DND-41 (cell line): ENCODE measurements around the gene TOM1L1.

Experiments
- ATAC-seq: fragments of 200-7000 bp; cut with Tn5 transposase; 3 replicates; pipeline ENCODE4 v1.9.1; 2021; ENCODE audit warnings: low read depth; ENCODE audit not compliant: insufficient read depth
- DNase-seq: peaks from one replicate; pipeline ENCODE4 v3.0.0-alpha.2; 2020
- H2AFZ ChIP-seq: 2 replicates; pipeline ENCODE4 v1.6.0; 2012; ENCODE audit warnings: low read depth, low read length
- H3K27ac ChIP-seq: 2 replicates; pipeline ENCODE4 v1.5.1; 2012; ENCODE audit warnings: low read length, inconsistent platforms
- H3K27me3 ChIP-seq: fragments of 200-600 bp; sonication (generic); 2 replicates; pipeline ENCODE4 v1.6.0; 2012; ENCODE audit warnings: low read length, mild to moderate bottlenecking, inconsistent platforms; ENCODE audit not compliant: insufficient read depth, poor library complexity
- H3K36me3 ChIP-seq: 2 replicates; pipeline ENCODE4 v1.5.1; 2012; ENCODE audit warnings: low read length, inconsistent platforms; ENCODE audit not compliant: insufficient read depth
- H3K4me1 ChIP-seq: 2 replicates; pipeline ENCODE4 v1.5.1; 2012; ENCODE audit warnings: mild to moderate bottlenecking, low read length; ENCODE audit not compliant: insufficient read depth
- H3K4me2 ChIP-seq: 2 replicates; pipeline ENCODE4 v1.6.0; 2012; ENCODE audit warnings: mild to moderate bottlenecking, moderate library complexity, low read length, inconsistent platforms; ENCODE audit not compliant: insufficient read depth
- H3K4me3 ChIP-seq, 2 experiments: fragments of 200-600 bp in 1 of 2; shearing (Covaris generic) in 1 of 2; 2 replicates each; pipeline ENCODE4 v1.5.1; 2012 to 2016; ENCODE audit warnings: inconsistent platforms in 2 of 2, low read length in 2 of 2, mild to moderate bottlenecking in 2 of 2, low read depth in 1 of 2, moderate library complexity in 1 of 2
- H3K79me2 ChIP-seq: 2 replicates; pipeline ENCODE4 v1.6.0; 2012; ENCODE audit warnings: low read length, inconsistent platforms; ENCODE audit not compliant: insufficient read depth
- H3K9ac ChIP-seq: 2 replicates; pipeline ENCODE4 v1.6.0; 2012; ENCODE audit warnings: low read depth, mild to moderate bottlenecking, inconsistent platforms, low read length, moderate library complexity
- H3K9me3 ChIP-seq: 2 replicates; pipeline ENCODE4 v1.5.1; 2012; ENCODE audit warnings: low read length, moderate library complexity, mild to moderate bottlenecking, inconsistent platforms; ENCODE audit not compliant: insufficient read depth, severe bottlenecking
- H4K20me1 ChIP-seq: 2 replicates; pipeline ENCODE4 v1.6.0; 2012; ENCODE audit warnings: low read length; ENCODE audit not compliant: insufficient read depth
- EZH2 ChIP-seq: IDR thresholded peaks from 3 replicates; pipeline ENCODE4 v1.6.1; 2012; ENCODE audit warnings: borderline replicate concordance, low read depth, mild to moderate bottlenecking, moderate library complexity, low read length, inconsistent platforms; ENCODE audit not compliant: severe bottlenecking
- TF ChIP-seq, protein P1 (sequence below): IDR thresholded peaks from 2 replicates; pipeline ENCODE4 v1.5.1; 2012; ENCODE audit warnings: borderline replicate concordance, low read length, moderate library complexity, mild to moderate bottlenecking; ENCODE audit not compliant: poor library complexity, severe bottlenecking; ENCODE audit errors: extremely low read depth

TOM1L1 gene

DNA sequence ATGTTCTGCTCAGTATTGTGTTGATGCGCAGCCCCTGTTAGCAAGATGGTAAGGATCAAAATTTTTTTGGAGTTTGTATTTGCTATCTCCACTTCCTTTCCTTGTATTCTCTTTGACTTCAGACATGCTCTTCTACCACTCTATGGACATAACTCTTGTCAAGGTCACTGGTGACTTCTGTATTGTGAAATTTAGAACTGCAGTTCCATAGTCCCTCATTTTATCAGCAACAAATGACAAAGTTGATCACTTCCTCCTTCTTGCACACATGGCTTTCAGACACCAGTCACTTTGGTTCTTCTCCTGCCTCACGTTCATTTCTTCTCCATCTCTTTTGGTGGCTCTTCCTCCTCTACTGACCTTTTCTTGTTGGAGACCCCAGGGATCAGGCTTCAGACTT, 46.7 kb downstream of the TOM1L1 start:
- TF ChIP-seq, protein P1, sequence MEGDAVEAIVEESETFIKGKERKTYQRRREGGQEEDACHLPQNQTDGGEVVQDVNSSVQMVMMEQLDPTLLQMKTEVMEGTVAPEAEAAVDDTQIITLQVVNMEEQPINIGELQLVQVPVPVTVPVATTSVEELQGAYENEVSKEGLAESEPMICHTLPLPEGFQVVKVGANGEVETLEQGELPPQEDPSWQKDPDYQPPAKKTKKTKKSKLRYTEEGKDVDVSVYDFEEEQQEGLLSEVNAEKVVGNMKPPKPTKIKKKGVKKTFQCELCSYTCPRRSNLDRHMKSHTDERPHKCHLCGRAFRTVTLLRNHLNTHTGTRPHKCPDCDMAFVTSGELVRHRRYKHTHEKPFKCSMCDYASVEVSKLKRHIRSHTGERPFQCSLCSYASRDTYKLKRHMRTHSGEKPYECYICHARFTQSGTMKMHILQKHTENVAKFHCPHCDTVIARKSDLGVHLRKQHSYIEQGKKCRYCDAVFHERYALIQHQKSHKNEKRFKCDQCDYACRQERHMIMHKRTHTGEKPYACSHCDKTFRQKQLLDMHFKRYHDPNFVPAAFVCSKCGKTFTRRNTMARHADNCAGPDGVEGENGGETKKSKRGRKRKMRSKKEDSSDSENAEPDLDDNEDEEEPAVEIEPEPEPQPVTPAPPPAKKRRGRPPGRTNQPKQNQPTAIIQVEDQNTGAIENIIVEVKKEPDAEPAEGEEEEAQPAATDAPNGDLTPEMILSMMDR = no peak
- no peak for TF ChIP-seq EZH2

DNA sequence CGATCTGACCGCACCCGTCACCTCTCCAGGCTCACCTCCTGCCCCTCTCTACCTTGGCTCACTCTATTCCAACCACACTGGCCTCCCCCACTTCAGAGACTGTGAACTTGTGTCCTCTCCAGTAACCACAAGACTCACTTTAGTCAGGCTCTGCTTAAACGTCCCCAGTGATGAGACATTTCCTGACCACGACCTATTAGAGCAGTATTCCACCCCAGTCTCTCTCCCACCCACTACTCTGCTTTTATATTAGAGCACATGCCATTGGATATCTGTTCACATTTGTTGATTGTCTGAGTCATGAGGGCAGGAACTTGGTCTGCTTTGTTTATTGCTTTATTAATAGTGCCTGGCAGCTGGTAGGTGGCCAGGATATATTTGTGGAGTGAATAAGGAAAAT, 47.7 kb downstream of the TOM1L1 start:
- no peak overlapping the region for H3K4me3 ChIP-seq
- TF ChIP-seq, protein P1 = no peak
- no peak for TF ChIP-seq EZH2
- no peak overlapping the region for H3K4me2 ChIP-seq
- H3K79me2 ChIP-seq = no peaks in the 10 kb centered on the region
- H3K4me1 ChIP-seq = no peaks in the 10 kb centered on the region
- no peaks in the 10 kb centered on the region for H3K9me3 ChIP-seq
- no peaks in the 10 kb centered on the region for H4K20me1 ChIP-seq
- no peak overlapping the region for H3K27ac ChIP-seq
- no peaks in the 10 kb centered on the region; the same call in 1 of the 2 replicates for H3K36me3 ChIP-seq
- no peaks in the 10 kb centered on the region for H3K27me3 ChIP-seq
- no peak overlapping the region for H2AFZ ChIP-seq
- ATAC-seq (peak; percentile 56; the same call in 2 of the 3 replicates), DNase-seq (no peak)
- no peak overlapping the region for H3K9ac ChIP-seq

More for the DNA sequence above, 46.7 kb downstream of the TOM1L1 start:
- Histone ChIP-seq H3K27ac (no peak overlapping the region), H3K4me1 (no peaks in the 10 kb centered on the region), H3K4me3 (no peak overlapping the region), H3K36me3 (no peaks in the 10 kb centered on the region), H3K9me3 (no peaks in the 10 kb centered on the region), H2AFZ (no peak overlapping the region), H3K4me2 (no peak overlapping the region), H3K27me3 (no peaks in the 10 kb centered on the region), H4K20me1 (no peaks in the 10 kb centered on the region), H3K79me2 (no peaks in the 10 kb centered on the region), H3K9ac (no peak overlapping the region)
- no peak for ATAC-seq
- no peak for DNase-seq

DNA sequence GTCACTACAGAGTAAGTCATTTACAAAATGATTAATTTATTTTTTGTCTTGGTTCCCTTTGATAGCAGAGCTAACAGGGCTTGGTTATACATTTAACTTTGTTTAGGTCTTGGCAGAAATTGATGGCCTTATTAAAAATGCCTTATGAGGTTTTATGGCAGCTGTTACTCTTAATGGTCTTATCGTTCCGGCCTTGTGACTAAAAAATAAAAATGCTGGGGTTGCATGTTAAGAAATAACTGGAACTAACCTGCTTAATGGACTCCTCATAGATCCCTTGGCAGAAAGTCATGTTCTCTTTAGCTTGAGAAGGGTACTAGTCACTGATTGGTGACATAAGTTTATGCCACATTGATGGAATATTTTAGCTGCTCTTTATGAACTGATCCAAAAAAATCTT, 49.5 kb downstream of the TOM1L1 start:
- Histone ChIP-seq H3K36me3 (no peaks in the 10 kb centered on the region; the same call in 1 of the 2 replicates), H3K4me2 (no peak overlapping the region), H3K9me3 (no peaks in the 10 kb centered on the region), H3K27ac (no peak overlapping the region), H3K4me1 (no peaks in the 10 kb centered on the region), H3K9ac (no peak overlapping the region), H3K79me2 (no peaks in the 10 kb centered on the region), H3K27me3 (no peaks in the 10 kb centered on the region), H2AFZ (no peak overlapping the region), H3K4me3 (no peak overlapping the region), H4K20me1 (no peaks in the 10 kb centered on the region)
- TF ChIP-seq, protein P1 = no peak
- no peak for TF ChIP-seq EZH2
- ATAC-seq (no peak), DNase-seq (no peak)

DNA sequence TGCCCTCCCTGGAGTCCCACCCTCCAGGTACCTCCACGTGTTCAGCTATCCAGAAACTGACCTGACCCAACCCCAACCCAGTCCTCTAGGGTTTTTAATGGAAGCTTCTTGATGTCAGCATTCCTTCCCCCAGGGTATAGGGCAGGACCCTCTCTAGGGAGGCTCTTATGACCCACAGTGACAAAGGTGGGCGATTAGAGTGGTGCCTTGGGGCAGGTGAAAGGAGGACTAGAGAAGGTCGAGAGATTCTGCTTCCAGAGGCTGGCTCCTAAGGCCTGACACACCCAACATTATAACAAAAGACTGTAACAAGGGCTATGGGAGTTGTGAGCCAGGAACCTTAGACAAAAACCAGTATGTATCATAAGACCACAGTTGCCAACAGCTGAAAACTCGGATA, 50.6 kb downstream of the TOM1L1 start:
- Histone ChIP-seq H4K20me1 (no peaks in the 10 kb centered on the region), H3K79me2 (no peaks in the 10 kb centered on the region), H2AFZ (no peak overlapping the region), H3K27ac (no peak overlapping the region), H3K9ac (no peak overlapping the region), H3K4me3 (no peak overlapping the region), H3K36me3 (no peaks in the 10 kb centered on the region; the same call in 1 of the 2 replicates), H3K4me1 (no peaks in the 10 kb centered on the region), H3K9me3 (no peaks in the 10 kb centered on the region), H3K4me2 (no peak overlapping the region), H3K27me3 (no peaks in the 10 kb centered on the region)
- ATAC-seq (no peak), DNase-seq (no peak)
- no peak for TF ChIP-seq EZH2
- TF ChIP-seq, protein P1 = no peak
